Cerebellar cortex (tissue), 1 donor: ENCODE measurements around the gene AK5.

ENCODE experiments used
- DNase-seq: peaks from one replicate; pipeline ENCODE4 v3.0.0-alpha.2; 2015; ENCODE audit warnings: low spot score

The AK5 gene, protein sequence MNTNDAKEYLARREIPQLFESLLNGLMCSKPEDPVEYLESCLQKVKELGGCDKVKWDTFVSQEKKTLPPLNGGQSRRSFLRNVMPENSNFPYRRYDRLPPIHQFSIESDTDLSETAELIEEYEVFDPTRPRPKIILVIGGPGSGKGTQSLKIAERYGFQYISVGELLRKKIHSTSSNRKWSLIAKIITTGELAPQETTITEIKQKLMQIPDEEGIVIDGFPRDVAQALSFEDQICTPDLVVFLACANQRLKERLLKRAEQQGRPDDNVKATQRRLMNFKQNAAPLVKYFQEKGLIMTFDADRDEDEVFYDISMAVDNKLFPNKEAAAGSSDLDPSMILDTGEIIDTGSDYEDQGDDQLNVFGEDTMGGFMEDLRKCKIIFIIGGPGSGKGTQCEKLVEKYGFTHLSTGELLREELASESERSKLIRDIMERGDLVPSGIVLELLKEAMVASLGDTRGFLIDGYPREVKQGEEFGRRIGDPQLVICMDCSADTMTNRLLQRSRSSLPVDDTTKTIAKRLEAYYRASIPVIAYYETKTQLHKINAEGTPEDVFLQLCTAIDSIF

GRCh38 chr1:77281491-77282186 is at the start of gene AK5:
Gene AK5, plus strand, starts transcription at chr1:77282019. Its CDS starts 295 bp downstream, at chr1:77282314.
- DNase-seq: no peak

DNA sequence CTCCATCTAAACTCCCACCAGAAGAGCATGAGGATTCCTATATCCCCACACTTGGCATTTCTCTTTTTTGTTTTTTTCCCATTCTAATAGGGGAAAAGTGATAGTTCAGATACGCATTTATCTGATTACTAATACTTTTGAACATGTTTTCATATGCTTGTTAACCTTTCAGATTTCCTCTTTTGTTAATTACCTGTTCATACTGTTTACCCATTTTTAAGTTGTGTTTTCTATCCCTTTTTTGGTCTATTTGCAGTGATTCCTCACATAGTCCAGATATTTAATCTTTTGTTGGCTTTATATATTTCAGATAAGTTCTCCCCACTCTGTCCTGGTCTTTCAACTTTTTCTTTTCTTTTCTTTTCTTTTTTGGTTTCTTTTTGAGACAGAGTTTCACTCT is 49.0 kb upstream of the AK5 start:
- no peak for DNase-seq

DNA sequence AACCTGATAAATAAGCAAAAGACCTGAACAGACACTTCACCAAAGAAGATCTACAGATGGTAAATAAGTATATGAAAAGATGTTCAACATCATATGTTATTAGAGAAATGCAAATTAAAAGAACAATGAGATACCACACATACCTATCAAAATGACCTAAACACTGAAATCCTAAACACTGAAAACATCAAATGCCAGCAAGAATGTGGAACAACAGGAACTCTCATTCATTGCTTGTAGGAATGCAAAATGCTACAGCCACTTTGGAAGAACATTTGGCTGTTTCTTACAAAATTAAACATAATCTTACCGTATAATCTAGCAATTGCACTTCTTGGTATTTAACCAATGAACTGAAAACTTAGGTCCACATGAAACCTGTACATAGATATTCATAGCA is 47.7 kb upstream of the AK5 start:
- DNase-seq: no peak

DNA sequence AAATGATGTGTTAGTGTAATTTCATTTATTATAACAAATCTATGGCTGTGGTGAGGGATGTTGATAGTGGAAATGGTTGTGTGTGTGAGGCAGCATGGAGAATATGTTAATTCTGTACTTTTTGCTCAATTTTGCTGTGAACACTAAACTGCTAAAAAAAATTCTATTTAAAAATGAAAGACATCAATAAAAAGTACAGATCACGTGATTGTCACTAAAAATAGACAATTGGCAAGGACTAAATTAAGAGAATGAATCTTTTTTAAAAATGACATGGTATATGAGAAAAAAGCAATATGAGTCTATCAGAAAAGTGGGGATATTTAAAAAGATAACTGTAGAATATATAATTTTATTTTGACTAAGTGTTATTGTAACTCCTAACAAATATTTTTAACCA is 46.9 kb upstream of the AK5 start:
- no peak for DNase-seq

- no peak for DNase-seq
Measured at GRCh38 chr1:77238462-77238861, 43.4 kb upstream of the AK5 start.

GRCh38 chr1:77239311-77239710 is 42.5 kb upstream of the AK5 start:
- DNase-seq: no peak

GRCh38 chr1:77245830-77246229 is 36.0 kb upstream of the AK5 start:
- DNase-seq: no peak

DNA sequence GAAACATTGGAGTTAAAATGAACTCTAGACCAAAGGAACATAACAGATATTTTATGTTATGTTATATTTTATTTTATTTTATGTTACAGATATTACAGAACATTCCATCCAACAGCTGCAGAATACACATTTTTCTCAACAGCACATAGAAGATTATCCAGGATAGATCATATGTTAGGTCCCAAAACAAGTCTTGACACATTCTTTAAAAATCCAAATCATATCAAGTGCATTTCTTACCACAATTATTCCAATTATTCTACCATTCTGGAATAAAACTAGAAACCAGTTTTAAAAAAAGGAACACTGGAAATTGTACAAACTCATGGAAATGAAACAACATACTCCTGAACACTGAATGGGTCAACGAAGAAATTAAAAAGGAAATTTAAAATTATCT is 31.7 kb upstream of the AK5 start:
- DNase-seq: no peak

DNA sequence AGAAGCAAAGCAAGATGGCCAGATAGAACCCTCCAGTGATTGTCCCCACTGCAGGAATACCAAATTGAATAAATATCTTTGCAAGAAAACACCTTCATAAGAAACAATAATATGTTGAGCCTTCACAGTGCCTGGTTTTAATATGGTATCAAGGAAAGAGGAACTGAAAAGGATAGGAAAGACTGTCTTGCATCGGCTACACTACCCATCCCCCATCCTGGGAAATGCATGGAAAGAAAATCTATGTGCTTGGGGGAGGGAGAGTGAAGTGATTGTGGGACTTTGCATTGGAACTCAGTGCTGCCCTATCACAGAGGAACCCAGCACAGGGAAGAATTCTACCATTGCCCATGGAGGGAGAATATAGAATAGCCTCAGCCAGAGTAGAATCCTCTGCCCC is 28.6 kb upstream of the AK5 start:
- no peak for DNase-seq

DNA sequence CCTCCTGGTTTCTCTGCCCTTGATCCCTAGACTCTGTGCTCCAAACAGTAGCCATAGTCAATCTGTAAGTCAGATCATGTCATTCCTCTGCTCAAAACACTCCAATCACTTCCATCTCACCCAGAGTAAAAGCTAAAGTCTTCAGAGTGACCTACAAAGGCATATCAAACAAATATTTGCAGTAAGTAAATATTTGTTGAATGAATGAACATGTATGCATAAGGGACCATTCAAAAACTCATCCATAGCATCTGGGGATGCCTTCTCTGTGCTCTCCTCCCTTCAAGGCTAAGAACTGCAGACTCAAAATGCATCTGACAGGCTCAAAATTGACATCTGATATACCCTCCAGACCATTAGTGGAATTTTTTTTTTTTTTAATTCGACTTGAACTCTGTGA is 18.1 kb upstream of the AK5 start:
- no peak for DNase-seq

DNA sequence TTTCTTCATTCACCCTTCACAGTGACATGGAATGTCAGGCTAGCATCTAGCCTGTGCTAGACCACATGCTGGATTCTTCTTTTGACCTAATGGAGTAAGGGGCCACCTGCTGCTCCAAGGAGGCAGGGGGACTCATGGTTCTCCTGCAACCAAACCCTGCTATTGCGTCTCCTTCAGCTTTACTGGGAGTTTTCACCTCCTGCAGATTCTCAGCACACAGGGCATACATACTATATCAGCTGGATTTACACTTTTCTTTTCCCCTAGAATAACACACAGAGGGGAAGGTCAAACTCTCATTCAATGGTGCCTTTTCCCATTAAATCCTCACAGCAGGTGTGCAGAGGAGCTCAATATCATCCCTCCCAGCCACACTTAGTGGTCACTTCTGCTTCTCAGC is 16.6 kb upstream of the AK5 start:
- DNase-seq: no peak

DNA sequence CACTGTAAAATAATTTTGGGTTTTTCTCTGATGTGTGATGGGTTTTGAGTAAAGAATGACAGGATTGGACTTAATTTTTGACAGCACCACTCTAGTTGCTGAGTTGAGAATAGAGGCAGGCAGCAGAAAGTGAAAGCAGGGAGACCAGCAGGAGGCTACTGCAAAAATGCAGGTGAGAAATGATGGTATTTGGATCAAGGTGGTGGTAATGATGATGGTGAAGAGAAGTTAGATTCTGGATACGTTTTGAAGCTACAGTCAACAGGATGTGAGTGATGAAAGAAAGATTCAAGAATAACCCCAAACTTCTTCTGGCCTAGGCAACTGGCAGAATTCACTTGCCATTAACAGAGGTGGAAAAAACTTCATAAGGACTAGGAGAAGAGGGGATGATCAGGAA is 14.8 kb upstream of the AK5 start:
- no peak for DNase-seq

DNA sequence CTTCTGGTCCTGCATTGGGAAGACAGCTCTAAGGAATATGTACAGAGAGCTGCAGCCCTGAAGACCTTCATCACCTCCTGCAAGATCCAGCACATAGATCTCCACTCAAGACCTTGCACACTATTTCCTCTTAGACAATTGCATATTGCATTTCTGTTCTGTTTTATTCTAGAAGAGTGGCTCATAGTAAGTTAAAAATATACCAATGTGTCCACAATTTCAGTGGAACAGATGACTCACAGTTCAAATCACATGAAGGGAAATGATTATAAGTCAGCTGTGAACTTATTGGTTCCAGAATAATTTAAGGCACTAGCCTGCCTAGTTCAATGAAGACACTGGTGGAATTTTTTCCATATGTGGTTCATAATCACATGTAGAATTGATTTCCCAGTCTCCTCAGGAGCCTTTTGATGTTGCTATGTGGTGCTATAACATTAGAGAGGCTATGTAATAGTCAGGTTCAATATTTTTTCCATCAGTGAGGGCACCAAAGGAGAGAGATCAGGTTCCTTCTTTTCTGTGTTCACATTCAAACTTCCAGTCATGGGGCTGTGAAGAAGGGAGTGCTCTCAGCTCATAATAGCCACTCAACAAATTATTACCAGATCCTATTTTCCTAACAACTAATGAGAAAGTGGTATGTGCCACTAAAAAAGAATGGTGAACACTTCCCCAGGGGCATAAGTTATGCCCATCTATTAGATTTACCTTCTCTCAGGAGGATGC is 9.8 kb upstream of the AK5 start:
- DNase-seq: no peak

DNA sequence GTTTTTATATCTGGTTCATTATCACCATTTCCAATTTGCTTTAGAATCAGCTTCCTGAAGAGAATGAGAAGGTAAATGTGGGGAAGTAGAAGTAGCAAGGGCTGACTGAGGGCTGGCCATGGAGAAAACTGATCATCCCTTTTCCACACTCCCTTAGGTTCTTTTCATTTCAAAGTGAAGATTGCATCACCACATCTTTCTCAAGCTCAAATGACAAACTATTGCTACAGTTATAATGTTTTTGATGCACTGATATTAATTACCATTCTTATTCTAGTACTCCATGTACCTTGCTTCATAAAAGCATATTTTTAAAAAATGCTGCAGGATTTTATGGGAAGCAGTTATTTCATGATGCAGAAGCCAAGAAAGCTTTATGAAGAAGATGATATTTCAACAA is 7.9 kb upstream of the AK5 start:
- no peak for DNase-seq

- DNase-seq: no peak
Measured at GRCh38 chr1:77275194-77275593, 6.6 kb upstream of the AK5 start.

DNA sequence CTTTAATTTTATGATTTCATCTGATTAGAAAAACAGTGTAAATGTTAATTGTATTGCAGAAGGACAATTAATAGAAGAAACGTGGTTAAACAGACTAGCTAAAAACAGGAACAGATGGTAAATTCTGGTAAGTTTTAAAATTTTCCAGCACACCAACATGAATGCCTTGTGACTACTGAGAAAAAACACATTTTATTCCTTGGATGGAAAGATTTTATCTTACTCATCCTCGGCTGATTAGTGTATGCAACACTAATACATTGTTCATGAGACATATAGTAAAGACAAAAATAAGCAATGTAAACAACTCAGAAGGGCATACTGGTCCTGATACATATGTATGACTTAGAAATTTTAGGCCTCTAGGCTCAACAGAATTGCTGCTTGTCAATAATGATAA is 4.9 kb upstream of the AK5 start:
- DNase-seq: no peak

GRCh38 chr1:77279929-77280328 is 1.9 kb upstream of the AK5 start:
- DNase-seq: no peak

GRCh38 chr1:77280962-77281361 is 857 bp upstream of the AK5 start:
- DNase-seq: no peak

DNA sequence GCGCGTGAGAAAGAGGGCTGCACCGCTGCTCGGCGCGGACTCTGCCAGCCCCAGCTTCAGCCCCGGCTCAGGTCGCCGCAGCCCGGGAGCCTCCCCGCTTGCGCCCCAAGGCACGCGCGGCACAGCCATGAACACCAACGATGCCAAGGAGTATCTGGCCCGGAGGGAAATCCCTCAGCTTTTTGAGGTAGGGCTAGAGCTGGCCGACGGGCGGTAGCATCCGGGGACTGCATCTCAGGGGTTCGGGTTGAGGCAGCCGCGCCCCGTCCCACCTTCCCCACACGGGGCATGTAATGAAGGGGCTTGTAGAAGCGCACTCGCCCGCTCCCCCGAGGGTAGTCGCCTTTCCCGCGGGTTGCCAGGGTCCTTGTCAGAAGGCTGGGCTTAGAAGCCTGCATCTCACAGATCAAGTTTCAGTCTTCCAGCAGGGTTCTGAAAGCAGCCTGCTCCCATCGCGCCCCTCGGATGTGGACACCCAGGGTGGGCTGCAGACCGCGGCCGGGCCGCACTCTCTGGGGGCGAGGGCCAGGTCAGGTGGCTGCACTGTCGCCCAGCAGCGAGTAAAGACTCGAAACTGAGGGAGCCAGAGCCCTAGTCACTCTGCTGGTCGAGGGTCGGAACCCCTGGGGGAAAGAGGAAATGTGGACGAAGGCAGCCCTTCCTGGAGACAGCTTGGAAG is 507 bp downstream of the AK5 start:
- no peak for DNase-seq

DNA sequence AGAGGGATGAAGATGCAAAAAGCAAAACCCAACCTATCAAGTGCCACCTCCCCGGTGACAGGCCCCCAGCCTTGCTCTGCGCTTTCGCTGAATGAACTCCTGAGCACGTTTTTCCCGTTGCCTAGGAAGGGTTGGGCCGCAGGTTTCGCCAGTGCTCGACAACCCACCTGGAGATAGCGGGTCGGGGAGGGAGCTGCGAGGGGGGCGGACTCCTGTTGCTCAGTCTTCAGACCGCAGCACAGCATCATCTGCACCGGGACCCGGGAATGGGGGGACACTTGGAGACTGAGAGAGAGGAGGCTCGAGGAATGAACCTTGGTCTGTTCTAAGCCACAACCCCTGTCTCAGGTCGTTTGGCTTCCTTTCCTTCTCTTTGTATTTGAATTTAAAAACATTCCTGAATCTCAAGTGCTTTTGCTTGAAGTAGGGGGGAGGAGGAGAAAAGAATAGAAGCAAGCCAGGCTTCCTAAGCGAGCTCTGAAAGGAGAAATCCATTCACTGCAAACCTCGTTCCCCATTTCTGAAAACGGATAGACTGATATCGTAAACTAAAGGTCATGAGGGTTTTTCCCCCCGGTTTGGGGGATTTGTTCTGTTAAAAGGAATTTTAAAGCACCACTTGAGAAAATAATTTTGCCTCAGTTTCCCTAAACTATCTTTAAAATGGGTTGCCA is 1.2 kb downstream of the AK5 start:
- DNase-seq: no peak

GRCh38 chr1:77283701-77284425 is 2.0 kb downstream of the AK5 start:
- DNase-seq: no peak
